Muscle of leg (tissue), 11 donors: Measurements from ENCODE around the gene NCKAP5. TPM values are rescaled to one million over a fixed set of nuclear protein-coding genes. Genes with fewer than 3 reads are reported as not detected.

Source experiments
- DNase-seq: peaks from one replicate; pipeline ENCODE4 v3.0.0; 2013
- H3K27ac ChIP-seq: one replicate; pipeline ENCODE4 v1.5.1; 2013; ENCODE audit warnings: mild to moderate bottlenecking, low read length, control low read depth
- H3K27me3 ChIP-seq: one replicate; pipeline ENCODE4 v1.6.1; 2013; ENCODE audit warnings: low read length; ENCODE audit not compliant: control insufficient read depth, insufficient read depth
- H3K36me3 ChIP-seq: one replicate; pipeline ENCODE4 v1.6.1; 2013; ENCODE audit warnings: low read length; ENCODE audit not compliant: control insufficient read depth, insufficient read depth
- H3K4me1 ChIP-seq: one replicate; pipeline ENCODE4 v1.6.1; 2013; ENCODE audit warnings: low read length; ENCODE audit not compliant: control insufficient read depth, insufficient read depth
- H3K4me3 ChIP-seq: one replicate; pipeline ENCODE4 v1.5.1; 2013; ENCODE audit warnings: low read length, control low read depth
- H3K9me3 ChIP-seq: replicated peaks from 2 replicates; pipeline ENCODE4 v1.6.1; 2013; ENCODE audit warnings: low read depth, low read length; ENCODE audit not compliant: control insufficient read depth
- WGBS: methylation state at CpG from one replicate; pipeline ENCODE4 v1.1.5; 2013; ENCODE audit warnings: missing lambda C conversion rate; ENCODE audit not compliant: insufficient coverage; 5-methylcytosine and 5-hydroxymethylcytosine counted together
- polyA plus RNA-seq, 8 donors: library from polyadenylated mRNA; unstranded; fragments of 120-200 nt; gene quantifications; one replicate each; pipeline versions ENCODE4 v1.2.1 to v1.2.3, GENCODE V29; 2013; ENCODE audit warnings: inconsistent platforms in 1 of 8, low replicate concordance in 1 of 8; ENCODE audit not compliant: insufficient read length in 8 of 8, insufficient read depth in 1 of 8
- total RNA-seq: library from RNA; stranded (reverse); fragments of 120-200 nt; gene quantifications from one replicate; pipeline ENCODE4 v1.2.4, GENCODE V29; 2013

The NCKAP5 gene
- total and polyA plus RNA-seq, 9 donors, result 3.7 to 8.9 (median 5.0) TPM

DNA sequence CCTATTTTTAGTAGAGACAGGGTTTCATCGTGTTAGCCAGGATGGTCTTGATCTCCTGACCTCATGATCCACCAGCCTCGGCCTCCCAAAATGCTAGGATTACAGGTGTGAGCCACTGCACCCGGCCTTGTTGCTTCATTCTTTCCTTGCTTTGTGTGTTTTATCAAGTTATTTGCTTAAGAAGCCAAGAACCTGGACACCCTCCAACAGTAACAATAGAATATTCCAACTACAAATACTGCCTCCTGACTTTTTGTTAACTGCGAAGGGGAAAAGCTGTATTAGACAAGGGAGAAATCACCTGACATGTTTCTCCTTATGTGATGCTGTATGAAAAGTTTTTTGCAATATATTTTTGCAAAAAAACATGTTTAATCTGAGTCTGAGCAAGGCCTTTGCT lies 297.2 kb downstream of the NCKAP5 start:
- Histone ChIP-seq H3K9me3 (no peaks in the 10 kb centered on the region), H3K4me3 (no peak overlapping the region), H3K4me1 (peaks cover 8% of the 10 kb centered on the region), H3K27ac (no peak overlapping the region), H3K36me3 (no peaks in the 10 kb centered on the region), H3K27me3 (peaks cover 7% of the 10 kb centered on the region)
- DNase-seq, result peak; percentile 23
- no CpG with 5 or more reads among the region's 4 CpGs for WGBS

DNA sequence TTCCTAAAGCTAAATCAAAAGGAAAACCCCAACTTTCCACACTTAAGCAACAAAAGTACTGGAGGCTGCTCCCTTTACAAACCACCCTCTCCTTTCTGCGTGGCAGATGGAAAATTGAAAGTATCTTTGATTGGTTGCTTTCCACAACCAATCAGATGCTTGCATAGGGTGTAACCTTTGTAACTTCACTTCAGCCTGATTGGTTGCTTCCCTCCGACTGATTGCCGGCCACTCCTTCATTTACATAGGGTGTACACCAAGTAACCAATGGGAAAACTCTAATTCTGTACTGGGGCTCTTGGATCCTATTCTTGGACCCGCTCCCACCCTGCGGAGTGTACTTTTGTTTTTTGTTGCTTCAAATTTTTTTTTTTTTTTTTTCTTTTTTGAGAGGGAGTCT lies 297.7 kb downstream of the NCKAP5 start:
- Histone ChIP-seq H3K27me3 (peaks cover 12% of the 10 kb centered on the region), H3K27ac (no peak overlapping the region), H3K4me3 (no peak overlapping the region), H3K36me3 (no peaks in the 10 kb centered on the region), H3K9me3 (no peaks in the 10 kb centered on the region), H3K4me1 (peaks cover 12% of the 10 kb centered on the region)
- DNase-seq, result no peak
- WGBS, result no CpG with 5 or more reads among the region's 5 CpGs

DNA sequence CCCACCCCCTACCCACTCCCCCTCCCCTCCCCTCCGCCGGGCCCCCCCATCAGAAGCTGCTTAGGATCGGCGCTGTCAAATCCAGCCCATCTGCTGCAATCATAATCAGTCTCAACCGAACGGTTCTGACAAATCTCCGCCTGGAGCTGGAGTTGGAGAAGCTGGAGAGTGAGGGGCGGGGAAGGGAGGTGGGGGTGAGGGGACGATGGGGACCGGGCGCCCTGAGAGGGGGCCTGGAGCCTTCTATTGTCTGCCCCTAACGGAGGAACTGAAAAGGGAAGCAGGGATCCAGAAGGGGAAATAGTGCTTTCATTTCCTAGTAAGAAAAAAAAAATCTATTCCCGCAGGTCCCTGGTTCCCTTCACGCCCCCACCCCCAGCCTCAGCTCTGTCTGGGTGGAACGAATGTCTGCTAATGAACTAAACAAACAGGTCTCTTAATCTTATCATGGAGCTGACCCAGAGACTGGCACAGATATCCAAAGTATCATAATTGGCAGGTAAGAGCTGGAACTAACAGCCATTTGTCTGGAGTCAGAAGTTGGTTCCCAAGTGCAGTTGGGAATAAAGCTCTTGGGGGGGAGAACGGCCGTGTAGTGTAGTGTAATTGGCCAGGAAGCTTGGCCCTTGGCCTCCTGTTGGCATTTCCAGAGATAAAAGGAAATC lies 301.2 kb downstream of the NCKAP5 start:
- H3K4me3 ChIP-seq, result peak overlapping the region; percentile 51
- no peaks in the 10 kb centered on the region for H3K9me3 ChIP-seq
- peak; percentile 19 for DNase-seq
- 4% methylated on average over 4 of the region's 17 CpGs for WGBS
- H3K36me3 ChIP-seq, result no peaks in the 10 kb centered on the region
- H3K27me3 ChIP-seq, result peaks cover 16% of the 10 kb centered on the region
- H3K27ac ChIP-seq, result no peak overlapping the region
- peaks cover 16% of the 10 kb centered on the region for H3K4me1 ChIP-seq

DNA sequence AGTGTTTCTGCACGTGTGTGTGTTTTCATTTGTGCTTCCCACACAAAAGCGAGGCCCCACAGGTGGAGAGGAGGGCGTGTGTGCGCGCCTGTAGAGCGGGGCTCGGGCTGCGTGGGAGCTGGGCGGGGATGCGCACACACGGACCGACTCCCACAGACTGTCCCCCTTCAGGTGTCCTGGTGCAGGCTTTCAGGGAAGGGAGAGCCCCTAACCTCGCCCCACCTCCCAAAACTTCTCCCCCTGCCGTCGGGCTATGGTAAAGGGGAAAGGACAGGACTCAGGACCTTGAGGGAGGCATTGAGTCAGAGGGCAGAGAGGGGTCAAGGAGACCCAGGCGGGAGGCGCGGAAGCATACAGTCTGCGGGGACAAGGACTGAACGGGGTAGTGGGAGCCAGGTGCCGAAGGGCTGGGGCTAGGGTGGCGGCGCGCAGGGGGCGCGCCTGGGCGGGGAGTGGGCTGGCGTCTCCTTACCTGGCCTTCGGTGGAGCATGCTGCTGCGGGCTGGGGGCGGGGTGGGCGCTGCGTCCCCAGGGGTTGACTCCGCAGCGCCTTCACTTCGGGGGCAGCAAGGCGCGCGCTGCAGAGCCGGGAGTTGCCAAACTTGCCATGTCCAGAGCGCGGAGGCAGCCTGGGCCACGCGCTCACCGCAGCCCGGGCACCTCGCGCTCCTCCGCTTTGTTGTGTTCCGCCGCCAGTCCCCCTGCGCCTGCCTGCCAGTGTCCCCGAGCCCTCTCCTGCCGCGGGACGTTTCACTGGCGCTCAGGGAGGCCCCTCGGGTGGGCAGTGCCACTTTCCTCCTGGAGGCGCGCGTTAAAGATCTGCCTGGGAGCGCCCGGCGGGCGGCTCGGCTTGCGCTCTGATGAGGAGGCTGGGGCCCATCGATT lies 302.0 kb downstream of the NCKAP5 start:
- Histone ChIP-seq H3K27ac (no peak overlapping the region), H3K9me3 (no peaks in the 10 kb centered on the region), H3K27me3 (peaks cover 16% of the 10 kb centered on the region), H3K4me3 (peak overlapping the region; percentile 51), H3K36me3 (no peaks in the 10 kb centered on the region), H3K4me1 (peaks cover 16% of the 10 kb centered on the region)
- peak; percentile 21 for DNase-seq
- 2% methylated on average over 51 of the region's 68 CpGs for WGBS

DNA sequence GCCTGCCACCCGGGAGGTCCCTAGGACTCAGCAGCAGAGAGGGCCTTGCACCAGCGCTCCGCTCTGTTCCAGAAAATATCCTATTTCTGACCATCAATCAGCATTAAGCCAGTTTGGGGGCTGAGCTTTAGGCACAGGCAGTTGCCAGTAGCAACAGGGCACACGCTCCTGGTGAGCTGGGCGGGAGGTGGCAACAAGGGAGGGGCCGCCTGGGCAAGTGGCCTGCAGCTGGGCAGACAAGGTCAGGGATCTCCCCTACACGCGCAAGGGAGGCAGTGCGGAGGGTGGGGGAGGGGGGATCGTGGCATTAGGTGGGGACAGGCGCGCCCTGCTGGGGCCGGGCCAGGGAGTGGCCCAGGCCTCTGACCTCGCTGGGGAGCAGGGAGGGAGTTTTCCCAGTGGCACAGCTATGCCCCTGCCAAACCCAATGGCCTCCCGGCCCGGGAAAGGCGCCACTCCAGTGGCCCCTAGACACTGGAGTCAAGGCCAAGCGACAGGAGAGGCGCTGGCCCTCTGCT lies 302.8 kb downstream of the NCKAP5 start:
- 17% methylated on average over 14 of the region's 19 CpGs for WGBS
- Histone ChIP-seq H3K4me1 (peaks cover 16% of the 10 kb centered on the region), H3K4me3 (peak overlapping the region; percentile 51), H3K9me3 (no peaks in the 10 kb centered on the region), H3K27me3 (peaks cover 16% of the 10 kb centered on the region), H3K27ac (peak overlapping the region; percentile 30), H3K36me3 (no peaks in the 10 kb centered on the region)
- DNase-seq, result peak; percentile 17

DNA sequence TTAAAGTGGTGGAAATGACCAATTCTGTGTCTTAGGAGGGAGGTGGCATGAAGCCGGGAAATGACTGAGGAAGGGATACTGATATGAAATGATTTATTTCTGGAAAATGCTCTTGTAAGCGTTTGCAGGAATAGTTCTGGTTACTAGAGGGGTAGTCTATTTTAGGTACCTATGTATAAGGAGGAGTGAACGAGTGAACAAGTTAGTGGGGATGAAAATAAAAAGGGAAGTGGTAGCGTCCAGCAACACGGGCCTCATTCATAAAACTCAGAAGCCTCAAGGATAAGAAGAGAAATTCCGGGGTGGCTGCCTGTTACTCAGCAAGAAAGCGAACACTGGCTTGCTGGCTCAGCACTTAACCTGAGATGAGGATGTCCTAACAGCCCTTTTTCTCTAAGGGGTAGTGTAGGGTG lies 303.3 kb downstream of the NCKAP5 start:
- DNase-seq, result peak; percentile 11
- Histone ChIP-seq H3K27me3 (peaks cover 16% of the 10 kb centered on the region), H3K9me3 (no peaks in the 10 kb centered on the region), H3K4me1 (peaks cover 16% of the 10 kb centered on the region), H3K36me3 (no peaks in the 10 kb centered on the region), H3K4me3 (no peak overlapping the region), H3K27ac (peak overlapping the region; percentile 30)
- 43% methylated on average over 3 of the region's 7 CpGs for WGBS

DNA sequence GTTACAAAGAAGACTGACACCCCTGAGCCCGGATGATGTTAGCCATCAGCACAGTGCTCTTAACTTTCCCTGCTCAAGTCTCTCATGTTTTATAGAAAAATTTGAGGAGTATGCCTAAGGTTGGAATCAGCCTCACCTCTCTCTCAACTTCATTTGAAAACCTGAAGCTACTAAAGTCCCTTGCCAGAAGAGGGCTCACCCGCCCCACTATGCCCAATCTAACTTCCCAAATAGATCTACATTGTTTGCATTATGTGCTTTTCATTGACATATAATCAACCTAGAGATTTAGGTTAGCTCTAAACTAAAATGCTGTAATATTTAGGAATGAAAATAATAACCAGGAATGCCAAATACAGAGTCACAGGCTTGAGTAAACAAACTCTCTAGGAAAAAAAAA lies 305.4 kb downstream of the NCKAP5 start:
- Histone ChIP-seq H3K27me3 (peaks cover 16% of the 10 kb centered on the region), H3K4me1 (peaks cover 16% of the 10 kb centered on the region), H3K9me3 (no peaks in the 10 kb centered on the region), H3K36me3 (no peaks in the 10 kb centered on the region), H3K4me3 (no peak overlapping the region), H3K27ac (no peak overlapping the region)
- WGBS, result no CpG with 5 or more reads among the region's 2 CpGs
- no peak for DNase-seq

DNA sequence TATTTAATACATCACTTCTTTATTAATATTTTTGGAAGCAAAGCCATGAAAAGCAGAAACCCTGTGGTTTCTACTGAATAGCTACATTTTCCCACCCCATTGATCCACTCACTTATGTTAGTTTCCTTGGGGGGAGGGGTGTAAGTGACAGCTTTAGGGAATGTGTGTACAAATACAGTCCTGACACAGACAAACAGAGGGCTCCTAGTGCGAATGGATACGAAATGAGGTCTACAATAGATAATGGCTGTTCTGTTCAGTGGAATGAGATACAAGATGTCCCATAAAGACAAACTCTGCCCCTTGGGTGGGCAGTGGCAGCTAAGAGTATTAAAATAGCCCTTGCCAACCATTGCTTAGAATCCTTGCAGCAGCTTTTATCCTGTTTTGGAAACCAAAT lies 312.9 kb downstream of the NCKAP5 start:
- Histone ChIP-seq H3K4me3 (no peak overlapping the region), H3K36me3 (no peaks in the 10 kb centered on the region), H3K27ac (no peak overlapping the region), H3K4me1 (no peaks in the 10 kb centered on the region), H3K27me3 (no peaks in the 10 kb centered on the region), H3K9me3 (no peaks in the 10 kb centered on the region)
- no peak for DNase-seq
- WGBS, result 83% methylated on average over 2 of the region's 2 CpGs

DNA sequence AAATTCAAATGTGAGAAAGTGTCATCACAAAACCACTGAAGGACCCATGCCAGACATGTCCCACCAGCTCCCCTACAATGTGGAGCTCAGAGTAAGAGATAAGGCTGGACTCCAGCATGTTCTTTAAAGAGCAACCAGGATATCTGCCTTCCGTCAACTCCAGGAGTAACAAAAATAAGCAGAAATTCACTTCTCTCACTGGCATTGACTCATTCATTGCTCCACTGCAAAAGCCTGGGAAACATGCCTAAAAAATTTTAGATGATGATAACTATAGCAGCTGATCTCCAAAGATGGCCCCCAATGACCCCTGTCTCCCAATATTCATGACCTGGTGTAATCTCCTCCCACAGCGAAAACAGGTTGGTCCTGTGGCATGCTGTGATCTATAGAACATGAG lies 314.5 kb downstream of the NCKAP5 start:
- H3K9me3 ChIP-seq, result no peaks in the 10 kb centered on the region
- WGBS, result no CpG with 5 or more reads among the region's 2 CpGs

DNA sequence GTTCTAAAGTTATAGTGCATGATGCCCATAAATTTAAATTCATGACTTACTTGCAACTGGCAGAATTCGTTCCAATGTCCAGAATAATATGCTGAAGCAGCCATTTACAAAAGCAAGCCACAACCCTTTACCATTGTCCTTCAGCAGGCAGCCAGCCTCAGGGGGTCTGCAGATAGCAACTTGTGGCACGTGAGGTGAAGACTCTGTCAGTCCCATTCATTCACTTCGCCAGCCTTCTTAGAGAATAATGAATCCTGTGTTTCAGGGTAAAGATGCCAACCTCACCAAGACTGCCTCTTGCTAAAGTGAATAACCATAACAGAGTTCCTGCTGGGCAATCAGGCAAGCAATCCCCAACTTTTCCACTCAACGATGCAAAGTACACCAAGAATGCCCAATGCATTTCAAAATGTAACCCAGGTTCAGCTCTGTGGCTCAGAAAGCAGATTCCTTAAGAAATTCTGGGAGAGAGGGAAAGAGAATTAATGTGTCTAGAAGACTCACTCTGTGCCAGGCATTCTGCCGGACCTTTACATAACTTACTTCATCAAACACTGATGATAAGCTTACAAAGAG lies 315.4 kb downstream of the NCKAP5 start:
- Histone ChIP-seq H3K27ac (no peak overlapping the region), H3K4me3 (no peak overlapping the region), H3K27me3 (no peaks in the 10 kb centered on the region), H3K9me3 (no peaks in the 10 kb centered on the region), H3K4me1 (no peaks in the 10 kb centered on the region), H3K36me3 (no peaks in the 10 kb centered on the region)
- no peak for DNase-seq
- WGBS, result 83% methylated on average over 1 of the region's 5 CpGs

More for the DNA sequence above, 314.5 kb downstream of the NCKAP5 start:
- Histone ChIP-seq H3K36me3 (no peaks in the 10 kb centered on the region), H3K27me3 (no peaks in the 10 kb centered on the region), H3K27ac (no peak overlapping the region), H3K4me1 (no peaks in the 10 kb centered on the region), H3K4me3 (no peak overlapping the region)
- no peak for DNase-seq
